GM21381 (cell line): Measurements from ENCODE around the gene QRFPR.
"Not testable (repeated sequence)": the region's sequence is repeated elsewhere in the genome, so short reads cannot be mapped to it uniquely, and the experiment has no call there.

Experiments
- ATAC-seq: cut with Tn5 transposase; IDR thresholded peaks from one replicate; pipeline ENCODE4 v1.9.1; 2021; ENCODE audit warnings: mild to moderate bottlenecking, moderate library complexity; ENCODE audit not compliant: unreplicated experiment

QRFPR gene

GRCh38 chr4:121339824-121340223, 41.0 kb downstream of the QRFPR start:
- ATAC-seq, result no peak

- no peak for ATAC-seq
These were observed 41.5 kb downstream of the QRFPR start for GRCh38 chr4:121339307-121339706.

GRCh38 chr4:121338518-121338917, 42.3 kb downstream of the QRFPR start:
- ATAC-seq, result no peak

- no peak for ATAC-seq
These were observed 44.1 kb downstream of the QRFPR start for GRCh38 chr4:121336706-121337105.

GRCh38 chr4:121330180-121330665, 50.6 kb downstream of the QRFPR start:
- ATAC-seq, result no peak

GRCh38 chr4:121326597-121326996, 54.2 kb downstream of the QRFPR start:
- no peak for ATAC-seq

DNA sequence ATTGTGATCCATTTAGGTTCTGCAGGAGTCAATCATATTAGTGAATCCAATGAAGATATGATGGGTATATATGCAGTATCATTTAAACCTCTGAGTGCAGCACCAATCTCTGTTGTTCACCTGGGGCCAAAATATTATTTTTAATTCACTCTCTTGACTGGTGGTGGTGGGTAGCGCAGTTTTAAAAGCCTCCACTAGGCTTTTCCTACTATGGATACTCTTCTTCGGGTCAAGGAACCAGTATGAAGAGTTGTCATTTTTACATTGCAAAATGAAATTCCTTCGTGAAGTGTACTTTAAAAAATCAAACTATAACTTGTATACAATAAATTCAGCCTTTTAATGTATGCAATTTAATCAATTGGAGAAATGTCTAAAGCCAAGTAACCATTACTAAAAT, 56.5 kb downstream of the QRFPR start:
- ATAC-seq, result no peak

- ATAC-seq, result no peak
These were observed 59.4 kb downstream of the QRFPR start for GRCh38 chr4:121321466-121321865.

GRCh38 chr4:121316091-121316490, 64.7 kb downstream of the QRFPR start:
- ATAC-seq, result no peak

DNA sequence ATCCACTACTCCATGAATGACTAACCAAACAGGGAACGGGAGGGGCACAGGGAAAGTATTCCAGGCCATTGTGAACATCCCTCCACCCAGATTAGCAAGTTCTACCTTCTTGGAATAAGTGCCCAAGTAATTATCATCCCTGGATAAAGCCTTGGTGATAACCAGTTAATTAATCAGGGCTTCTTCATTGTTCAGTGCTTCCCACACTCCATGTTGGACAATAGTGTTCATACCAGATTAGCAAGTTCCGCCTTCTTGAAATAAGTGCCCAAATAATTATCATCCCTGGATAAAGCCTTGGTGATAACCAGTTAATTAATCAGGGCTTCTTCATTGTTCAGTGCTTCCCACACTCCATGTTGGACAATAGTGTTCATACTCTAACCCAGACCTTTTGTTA, 67.4 kb downstream of the QRFPR start:
- ATAC-seq, result not testable (repeated sequence)

DNA sequence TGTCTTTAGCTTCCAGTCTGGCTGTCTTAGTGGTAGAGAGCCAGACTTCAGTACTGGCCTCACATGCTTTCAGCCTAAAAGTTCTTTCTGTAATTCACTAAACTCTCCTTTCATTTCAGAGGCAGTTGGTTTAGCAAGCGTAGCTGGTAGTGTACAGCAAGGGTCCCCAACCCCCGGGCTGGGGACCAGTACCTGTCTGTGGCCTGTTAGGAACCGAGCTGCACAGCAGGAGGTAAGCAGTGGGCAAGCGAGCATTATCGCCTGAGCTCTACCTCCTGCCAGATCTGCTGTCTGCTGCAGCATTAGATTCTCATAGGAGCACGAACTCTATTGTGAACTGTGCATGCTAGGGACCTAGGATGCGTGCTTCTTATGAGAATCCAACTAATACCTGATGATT, 72.0 kb downstream of the QRFPR start:
- no peak for ATAC-seq

DNA sequence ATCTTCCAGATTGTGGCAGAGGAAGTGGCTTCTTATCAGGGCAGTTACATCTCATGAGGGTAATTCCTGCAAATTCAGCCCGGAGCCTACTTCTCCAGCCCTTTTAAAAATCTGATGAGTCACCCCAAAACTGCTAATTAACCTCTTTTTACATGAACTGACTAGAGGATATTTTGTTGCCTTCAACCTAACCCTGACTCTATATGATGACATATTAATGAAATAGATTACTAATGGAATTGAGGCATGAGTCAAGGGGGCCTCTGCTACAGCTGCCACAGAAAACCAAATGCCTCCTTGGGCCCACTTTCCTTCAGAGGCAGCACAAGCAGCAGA, 72.5 kb downstream of the QRFPR start:
- no peak for ATAC-seq

- ATAC-seq, result peak; percentile 91
These were observed 73.1 kb downstream of the QRFPR start for GRCh38 chr4:121307445-121308327.

GRCh38 chr4:121306931-121307330, 73.9 kb downstream of the QRFPR start:
- peak; percentile 32 for ATAC-seq

DNA sequence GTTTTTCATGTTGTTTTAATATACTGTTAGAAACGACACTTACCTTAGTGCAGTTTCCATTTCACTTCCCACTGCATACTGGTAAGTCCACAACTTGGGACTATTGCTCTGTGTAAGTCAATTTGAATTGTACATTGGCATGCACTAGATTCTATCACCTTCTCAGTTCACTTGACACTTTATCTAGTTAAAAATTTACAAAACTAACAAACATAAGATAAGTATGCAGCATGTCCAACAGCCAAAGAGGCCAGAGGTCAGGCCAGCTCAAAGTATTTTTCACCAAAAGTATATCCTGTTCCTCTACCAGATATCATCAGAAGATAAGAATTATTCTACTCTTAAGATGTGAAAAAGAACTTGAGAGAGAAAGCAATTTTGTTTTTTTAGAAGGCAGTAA, 75.9 kb downstream of the QRFPR start:
- ATAC-seq, result no peak

DNA sequence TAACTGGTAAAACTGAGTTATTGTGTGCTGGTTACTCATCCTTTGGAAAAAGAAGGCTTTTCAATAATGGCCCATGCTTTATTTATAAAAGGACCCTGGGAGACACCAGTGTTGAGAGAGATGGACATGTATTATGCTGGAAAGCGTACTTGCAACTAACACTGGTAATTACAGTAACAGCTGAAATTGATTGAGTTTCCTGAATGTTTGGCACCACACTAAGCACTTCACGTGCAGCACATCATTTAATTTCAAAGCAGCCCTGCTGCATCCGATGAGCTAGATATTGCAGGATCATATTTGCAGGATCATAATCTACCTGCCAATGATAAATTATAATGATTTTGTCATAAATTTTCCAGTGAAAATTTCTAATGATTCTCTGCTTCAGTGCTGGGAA, 81.5 kb downstream of the QRFPR start:
- no peak for ATAC-seq

DNA sequence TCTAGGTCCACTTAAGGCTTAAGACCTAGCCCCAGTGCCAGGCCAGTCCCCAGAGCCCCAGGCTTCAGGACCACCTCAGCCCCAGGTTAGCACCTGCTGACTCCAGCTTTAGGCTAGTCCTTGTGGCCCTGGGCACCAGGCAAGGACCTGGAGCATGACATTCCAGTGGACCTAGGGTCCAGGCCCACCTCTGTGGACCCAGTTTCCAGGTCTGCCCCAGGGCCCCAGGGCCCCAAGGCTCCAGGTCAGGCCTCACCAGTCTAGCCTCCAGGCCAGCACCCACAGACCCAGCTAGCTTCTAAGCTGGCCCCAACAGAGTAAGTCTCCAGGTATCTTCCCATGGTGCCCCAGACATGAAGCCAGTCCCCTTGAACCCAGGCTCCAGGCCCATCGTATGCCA, 97.5 kb downstream of the QRFPR start:
- ATAC-seq, result no peak

DNA sequence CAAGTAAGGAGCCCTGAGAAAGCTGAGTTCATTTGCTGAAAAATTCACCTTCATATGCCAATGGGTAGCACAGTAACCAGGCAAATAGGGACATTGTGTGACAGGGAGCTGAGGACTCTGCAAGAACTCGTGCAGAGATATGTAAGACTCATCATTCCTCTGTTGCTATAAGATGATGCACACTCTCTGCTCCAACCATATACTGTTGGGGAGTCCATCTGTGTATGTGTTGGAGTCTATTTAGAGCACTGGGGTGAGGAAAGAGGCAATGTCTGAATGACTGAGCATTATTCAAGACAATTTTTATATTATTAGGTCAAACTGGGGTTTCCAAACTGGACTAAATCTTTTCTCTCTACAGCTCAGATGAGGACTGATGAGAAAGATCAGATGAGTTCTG, 100.4 kb downstream of the QRFPR start:
- no peak for ATAC-seq

DNA sequence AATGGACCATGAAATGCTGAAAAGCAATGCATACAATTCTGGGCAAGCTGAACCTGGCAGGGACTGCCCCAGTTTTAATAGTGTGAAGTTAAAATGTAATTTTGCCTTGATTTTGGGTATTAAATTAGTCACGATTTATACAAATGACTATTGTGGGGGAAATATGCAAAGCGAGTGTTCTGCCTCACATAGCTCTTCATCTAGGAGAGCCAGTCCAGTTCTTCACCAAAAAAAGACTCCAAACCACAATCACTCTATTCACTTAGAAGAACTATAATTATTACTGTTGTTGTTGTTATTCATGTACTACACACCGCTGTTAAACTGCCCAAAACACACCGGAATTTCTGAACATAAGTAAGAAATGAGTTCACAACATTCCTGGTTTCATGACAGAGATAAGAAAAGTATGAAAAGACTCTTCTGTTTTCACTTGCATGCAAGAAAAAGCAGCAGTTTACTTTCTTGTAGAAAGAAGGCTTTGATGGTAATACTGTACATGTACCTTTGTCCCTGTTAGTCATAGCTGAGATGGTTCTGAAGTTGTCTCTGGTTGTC, 101.9 kb downstream of the QRFPR start:
- peak; percentile 77 for ATAC-seq
